Body of pancreas (tissue), 4 donors: ENCODE data around the gene GUCA2B. TPM values are rescaled to one million over a fixed set of nuclear protein-coding genes. Genes with fewer than 3 reads are reported as not detected.

ENCODE experiments used
- ATAC-seq: fragments of 150-250 bp; one replicate; pipeline ENCODE4 v1.9.1; 2016
- DNase-seq, 4 donors: peaks; one replicate each; pipeline ENCODE4 v3.0.0-alpha.2; 2019
- H3K27ac ChIP-seq, 4 donors: fragments of 200-600 bp; sonication (generic); 1 replicate in 3 of 4; 2 replicates in 1 of 4; pipeline versions ENCODE4 v1.5.1 to v1.6.1; 2016 to 2019; ENCODE audit warnings: mild to moderate bottlenecking in 1 of 4, mixed read lengths in 1 of 4, moderate library complexity in 1 of 4
- H3K27me3 ChIP-seq, 2 donors: fragments of 200-600 bp; sonication (generic); one replicate each; pipeline ENCODE4 v1.6.0; 2016; ENCODE audit warnings: mild to moderate bottlenecking in 1 of 2
- H3K36me3 ChIP-seq, 2 donors: fragments of 200-600 bp; sonication (generic); replicated peaks in 1 of 2; 2 replicates each; pipeline ENCODE4 v1.5.1; 2016; ENCODE audit warnings: low read depth in 2 of 2; ENCODE audit not compliant: insufficient read depth in 1 of 2
- H3K4me1 ChIP-seq: fragments of 200-600 bp; sonication (generic); one replicate; pipeline ENCODE4 v1.6.0; 2016
- H3K4me3 ChIP-seq, 2 donors: fragments of 200-600 bp; sonication (generic); 1 replicate in 1 of 2; 2 replicates in 1 of 2; pipeline ENCODE4 v1.5.1; 2016 to 2019
- H3K9me3 ChIP-seq, 3 donors: fragments of 200-600 bp; sonication (generic); 1 replicate in 2 of 3; 2 replicates in 1 of 3; pipeline ENCODE4 v1.5.1; 2016
- POLR2A ChIP-seq, 3 donors: fragments of 450-650 bp; IDR thresholded peaks; one replicate each; pipeline ENCODE4 v1.6.1; 2016; ENCODE audit warnings: antibody characterized with exemption in 3 of 3, mild to moderate bottlenecking in 2 of 3
- WGBS, 2 donors: methylation state at CpG; one replicate each; pipeline ENCODE4 v1.1.5; 2017; 5-methylcytosine and 5-hydroxymethylcytosine counted together
- intact Hi-C: fragments of 100-400 bp; cut with DNase I; formaldehyde crosslinking; loops from one replicate; pipeline ENCODE4 v1.15.1; 2023
- total RNA-seq, 2 donors: library from RNA; depleted of rRNA; stranded (reverse); fragments of >200 nt; gene quantifications; one replicate each; pipeline ENCODE4 v1.1.0, GENCODE V29; 2016
- TF ChIP-seq, protein P1 (sequence below), 7 experiments: fragments of 450-650 bp in 4 of 7; fragments of 200-600 bp in 3 of 7; sonication (generic) in 3 of 7; IDR thresholded peaks; one replicate each; pipeline ENCODE4 v1.5.1; 2016 to 2019; ENCODE audit warnings: antibody characterized with exemption in 7 of 7

GUCA2B gene
- total RNA-seq, 2 donors from 2014 or later, result not detected

- Histone ChIP-seq H3K36me3 (no peaks in the 10 kb centered on the region), H3K27me3 (no peaks in the 10 kb centered on the region), H3K27ac (no peak overlapping the region), H3K4me1 (no peaks in the 10 kb centered on the region), H3K4me3 (no peak overlapping the region), H3K9me3 (no peaks in the 10 kb centered on the region)
- 91 to 97% methylated on average over 4 of the region's 4 CpGs for WGBS, 2 donors
- TF ChIP-seq, protein P1, sequence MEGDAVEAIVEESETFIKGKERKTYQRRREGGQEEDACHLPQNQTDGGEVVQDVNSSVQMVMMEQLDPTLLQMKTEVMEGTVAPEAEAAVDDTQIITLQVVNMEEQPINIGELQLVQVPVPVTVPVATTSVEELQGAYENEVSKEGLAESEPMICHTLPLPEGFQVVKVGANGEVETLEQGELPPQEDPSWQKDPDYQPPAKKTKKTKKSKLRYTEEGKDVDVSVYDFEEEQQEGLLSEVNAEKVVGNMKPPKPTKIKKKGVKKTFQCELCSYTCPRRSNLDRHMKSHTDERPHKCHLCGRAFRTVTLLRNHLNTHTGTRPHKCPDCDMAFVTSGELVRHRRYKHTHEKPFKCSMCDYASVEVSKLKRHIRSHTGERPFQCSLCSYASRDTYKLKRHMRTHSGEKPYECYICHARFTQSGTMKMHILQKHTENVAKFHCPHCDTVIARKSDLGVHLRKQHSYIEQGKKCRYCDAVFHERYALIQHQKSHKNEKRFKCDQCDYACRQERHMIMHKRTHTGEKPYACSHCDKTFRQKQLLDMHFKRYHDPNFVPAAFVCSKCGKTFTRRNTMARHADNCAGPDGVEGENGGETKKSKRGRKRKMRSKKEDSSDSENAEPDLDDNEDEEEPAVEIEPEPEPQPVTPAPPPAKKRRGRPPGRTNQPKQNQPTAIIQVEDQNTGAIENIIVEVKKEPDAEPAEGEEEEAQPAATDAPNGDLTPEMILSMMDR (IDR thresholded peaks at IDR 0.05), result no peak
- no peak for TF ChIP-seq POLR2A (IDR thresholded peaks at IDR 0.05)
- intact Hi-C loops, result no loop called here
- DNase-seq (no peak), ATAC-seq (no peak)
Measured at GRCh38 chr1:42138586-42138985, 14.6 kb upstream of the GUCA2B start.

DNA sequence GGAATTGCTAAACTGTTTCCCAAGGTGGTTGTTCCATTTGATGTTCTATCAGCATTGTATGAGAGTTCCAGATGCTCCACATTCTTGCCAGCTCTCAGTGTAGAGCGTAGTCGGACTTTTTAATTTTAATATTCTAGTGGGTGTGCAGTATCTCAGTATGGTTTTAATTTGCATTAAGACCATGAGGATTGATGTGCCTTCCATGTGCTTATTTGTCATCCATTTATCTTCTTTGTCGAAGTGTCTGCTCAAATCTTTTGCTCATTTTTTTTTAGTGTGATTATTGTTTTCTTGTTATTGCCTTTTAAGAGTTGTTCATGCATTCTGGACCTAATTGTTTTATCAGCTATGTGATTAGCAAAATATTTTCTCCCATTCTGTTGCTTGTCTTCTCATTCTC is 13.8 kb upstream of the GUCA2B start:
- 90 to 93% methylated on average over 3 of the region's 3 CpGs for WGBS, 2 donors

DNA sequence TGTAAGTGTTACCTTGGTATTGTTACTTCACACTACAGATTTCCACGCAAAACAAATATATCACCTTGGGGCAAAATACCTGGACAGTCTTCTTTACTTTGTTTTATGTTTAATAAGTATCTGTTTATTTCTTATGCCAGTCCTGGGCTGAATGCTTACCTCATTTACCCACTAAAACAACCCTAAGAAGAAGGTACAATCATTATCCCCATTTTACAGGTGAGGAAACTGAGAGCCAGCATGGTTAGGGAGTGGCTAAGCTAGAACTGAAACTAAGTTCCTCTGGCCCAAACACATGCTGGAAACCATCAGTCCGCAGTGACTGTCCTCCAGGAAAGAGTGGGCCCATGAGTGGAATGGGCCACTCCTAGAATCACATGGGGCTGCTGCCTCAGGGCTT is 13.0 kb upstream of the GUCA2B start:
- ATAC-seq, result no peak
- 88 to 96% methylated on average over 2 of the region's 2 CpGs for WGBS, 2 donors
- intact Hi-C loops, result loop anchor here (10.0 kb wide), 1 partner anchor 605 kb away; the partner anchor contains the start of gene CLDN19
- H3K4me3 ChIP-seq, result no peak overlapping the region
- H3K4me1 ChIP-seq, result no peaks in the 10 kb centered on the region
- H3K36me3 ChIP-seq, result no peaks in the 10 kb centered on the region
- no peak overlapping the region for H3K27ac ChIP-seq
- no peak for TF ChIP-seq POLR2A (IDR thresholded peaks at IDR 0.05)
- TF ChIP-seq, protein P1 (IDR thresholded peaks at IDR 0.05), result no peak
- no peak for DNase-seq
- no peaks in the 10 kb centered on the region for H3K9me3 ChIP-seq
- no peaks in the 10 kb centered on the region for H3K27me3 ChIP-seq

More for the DNA sequence above, 13.8 kb upstream of the GUCA2B start:
- no peak overlapping the region for H3K27ac ChIP-seq
- no peak overlapping the region for H3K4me3 ChIP-seq
- H3K27me3 ChIP-seq, result no peaks in the 10 kb centered on the region
- no peaks in the 10 kb centered on the region for H3K4me1 ChIP-seq
- TF ChIP-seq, protein P1 (IDR thresholded peaks at IDR 0.05), result no peak
- no peak for TF ChIP-seq POLR2A (IDR thresholded peaks at IDR 0.05)
- H3K36me3 ChIP-seq, result no peaks in the 10 kb centered on the region
- DNase-seq, result no peak
- intact Hi-C loops, result no loop called here
- H3K9me3 ChIP-seq, result no peaks in the 10 kb centered on the region
- ATAC-seq, result no peak

- H3K36me3 ChIP-seq, result no peaks in the 10 kb centered on the region
- H3K4me1 ChIP-seq, result peaks cover 6% of the 10 kb centered on the region
- H3K9me3 ChIP-seq, result no peaks in the 10 kb centered on the region
- no peak overlapping the region for H3K27ac ChIP-seq
- no peaks in the 10 kb centered on the region for H3K27me3 ChIP-seq
- intact Hi-C loops, result loop anchor here (10.0 kb wide), 1 partner anchor 603 kb away; the partner anchor contains the start of gene CLDN19
- no peak for TF ChIP-seq POLR2A (IDR thresholded peaks at IDR 0.05)
- TF ChIP-seq, protein P1 (IDR thresholded peaks at IDR 0.05), result no peak
- no peak for ATAC-seq
- H3K4me3 ChIP-seq, result no peak overlapping the region
- 64 to 75% methylated on average over 5 of the region's 5 CpGs for WGBS, 2 donors
- DNase-seq, result no peak
Measured at GRCh38 chr1:42141978-42142377, 11.2 kb upstream of the GUCA2B start.
